ENCODE data around the gene LCN12. TPM values are rescaled to one million over a fixed set of nuclear protein-coding genes. Genes with fewer than 3 reads are reported as not detected.
"Not testable (repeated sequence)": the region's sequence is repeated elsewhere in the genome, so short reads cannot be mapped to it uniquely, and the experiment has no call there.

The LCN12 gene
- total RNA-seq, 2 donors from 2014 or later, result 0.27 TPM; not detected in 1

GRCh38 chr9:137001857-137002645 is 50.0 kb downstream of the LCN12 start:
- no peak for TF ChIP-seq CTCF (IDR thresholded peaks at IDR 0.05)
- Histone ChIP-seq H3K4me1 (ENCODE audit: control insufficient read depth in 1 of 2, low read depth in 2 of 2) (peaks cover 0 to under 1% of the 10 kb centered on the region in 2 donors), H3K4me3 (no peak overlapping the region), H3K36me3 (no peaks in the 10 kb centered on the region), H3K27ac (no peak overlapping the region), H3K9me3 (no peaks in the 10 kb centered on the region), H3K27me3 (replicated peaks; ENCODE audit: insufficient read depth) (no peaks in the 10 kb centered on the region)
- DNase-seq (ENCODE audit: low spot score) (no peak), ATAC-seq (ENCODE audit: insufficient number of reproducible peaks, low FRiP score, low read depth) (no peak)

- ATAC-seq (ENCODE audit: insufficient number of reproducible peaks, low FRiP score, low read depth), result no peak
Observed at GRCh38 chr9:137002646-137003041, 50.6 kb downstream of the LCN12 start.

GRCh38 chr9:137004285-137004684 is 52.2 kb downstream of the LCN12 start:
- H3K27me3 ChIP-seq (replicated peaks; ENCODE audit: insufficient read depth); H3K27ac ChIP-seq; H3K4me3 ChIP-seq; H3K36me3 ChIP-seq; H3K9me3 ChIP-seq; ATAC-seq (ENCODE audit: insufficient number of reproducible peaks, low FRiP score, low read depth); H3K4me1 ChIP-seq (ENCODE audit: control insufficient read depth in 1 of 2, low read depth in 2 of 2); DNase-seq (ENCODE audit: low spot score): not testable (repeated sequence)

More at GRCh38 chr9:137002646-137003041, 50.6 kb downstream of the LCN12 start:
- H3K9me3 ChIP-seq, result no peaks in the 10 kb centered on the region
- H3K36me3 ChIP-seq, result no peaks in the 10 kb centered on the region
- no peak for DNase-seq (ENCODE audit: low spot score)
- TF ChIP-seq CTCF (IDR thresholded peaks at IDR 0.05), result no peak
- no peaks in the 10 kb centered on the region for H3K4me1 ChIP-seq (ENCODE audit: control insufficient read depth in 1 of 2, low read depth in 2 of 2)
- H3K27ac ChIP-seq, result no peak overlapping the region
- no peak overlapping the region for H3K4me3 ChIP-seq
- no peaks in the 10 kb centered on the region for H3K27me3 ChIP-seq (replicated peaks; ENCODE audit: insufficient read depth)

Other genes with a start within 250 kb of the LCN12 start
- 1 to 10 TPM; 4.8 to 6.9 TPM for gene DIPK1B, start 239.7 kb upstream of the LCN12 start, total RNA-seq
- 1 to 10 TPM; 3.1 to 9.4 TPM for gene LCN10, start 209.3 kb upstream of the LCN12 start, total RNA-seq
- gene LCN6, start 203.7 kb upstream of the LCN12 start, total RNA-seq, result 10 to 100 TPM in 1 of 2 donors, 1 to 10 TPM in 1; 4.5 to 25.3 TPM
- not detected for gene LCN8, start 194.0 kb upstream of the LCN12 start, total RNA-seq
- gene LCN15, start 187.8 kb upstream of the LCN12 start, total RNA-seq, result not detected
- 10 to 100 TPM; 12.8 to 37.8 TPM for gene TMEM141, start 160.9 kb upstream of the LCN12 start, total RNA-seq
- under 1 TPM; 0.68 to 0.71 TPM for gene CCDC183, start 155.9 kb upstream of the LCN12 start, total RNA-seq
- gene RABL6, start 144.3 kb upstream of the LCN12 start, total RNA-seq, result 10 to 100 TPM; 61.7 to 86.2 TPM
- 1 to 10 TPM; 7.3 to 9.2 TPM for gene AJM1, start 109.8 kb upstream of the LCN12 start, total RNA-seq
- 10 to 100 TPM; 37.5 to 92.1 TPM for gene PHPT1, start 102.9 kb upstream of the LCN12 start, total RNA-seq
- 1 to 10 TPM; 1.8 to 2.8 TPM for gene MAMDC4, start 99.9 kb upstream of the LCN12 start, total RNA-seq
- 100 to 1,000 TPM; 200 to 240 TPM for gene EDF1, start 86.0 kb upstream of the LCN12 start, total RNA-seq
- gene TRAF2, start 65.8 kb upstream of the LCN12 start, total RNA-seq, result 10 to 100 TPM; 11.6 to 12.9 TPM
- 100 to 1,000 TPM; 176 to 383 TPM for gene FBXW5, start 7.5 kb upstream of the LCN12 start, total RNA-seq
- not detected for gene C8G, start 7.0 kb upstream of the LCN12 start, total RNA-seq
- gene PTGDS, start 25.2 kb downstream of the LCN12 start, total RNA-seq, result 10 to 100 TPM; 66.1 to 89.5 TPM
- not detected for gene LCNL1, start 30.7 kb downstream of the LCN12 start, total RNA-seq
- gene PAXX, start 40.1 kb downstream of the LCN12 start, total RNA-seq, result 10 to 100 TPM; 49.9 to 57.3 TPM
- 1 to 10 TPM; 1.4 to 8.7 TPM for gene CLIC3, start 44.3 kb downstream of the LCN12 start, total RNA-seq
- 10 to 100 TPM; 37.2 to 60.5 TPM for gene ABCA2, start 76.0 kb downstream of the LCN12 start, total RNA-seq
- gene FUT7, start 79.8 kb downstream of the LCN12 start, total RNA-seq, result not detected
- 10 to 100 TPM; 71.5 to 95.8 TPM for gene NPDC1, start 93.9 kb downstream of the LCN12 start, total RNA-seq
- under 1 TPM; 0.92 to 0.95 TPM for gene ENTPD2, start 101.8 kb downstream of the LCN12 start, total RNA-seq
- under 1 TPM; 0.41 to 0.92 TPM for gene SAPCD2, start 118.3 kb downstream of the LCN12 start, total RNA-seq
- gene UAP1L1, start 125.2 kb downstream of the LCN12 start, total RNA-seq, result 10 to 100 TPM in 1 of 2 donors, 1 to 10 TPM in 1; 9.6 to 11.4 TPM
- 10 to 100 TPM; 32.9 to 52.9 TPM for gene MAN1B1, start 134.7 kb downstream of the LCN12 start, total RNA-seq
- 100 to 1,000 TPM; 100 to 148 TPM for gene DPP7, start 162.5 kb downstream of the LCN12 start, total RNA-seq
- not detected for gene GRIN1, start 186.9 kb downstream of the LCN12 start, total RNA-seq
- gene LRRC26, start 217.8 kb downstream of the LCN12 start, total RNA-seq, result not detected
- not detected for gene TMEM210, start 219.8 kb downstream of the LCN12 start, total RNA-seq
- 10 to 100 TPM; 25.2 to 43.0 TPM for gene ANAPC2, start 236.3 kb downstream of the LCN12 start, total RNA-seq
- 10 to 100 TPM; 40.6 to 67.1 TPM for gene SSNA1, start 236.4 kb downstream of the LCN12 start, total RNA-seq
- 1 to 10 TPM; 4.7 to 5.6 TPM for gene TPRN, start 248.5 kb downstream of the LCN12 start, total RNA-seq